GM23338 (cell line): ENCODE results near the gene STX4. TPM values are rescaled to one million over a fixed set of nuclear protein-coding genes. Genes with fewer than 3 reads are reported as not detected.

Source experiments
- polyA plus RNA-seq: library from polyadenylated mRNA; unstranded; fragments of >200 nt; fragmentation: Nextera tagmentation; extraction: Ambion mirVana; gene quantifications from 2 replicates; pipeline ENCODE4 v1.2.1, GENCODE V29; 2016
- total RNA-seq: library from RNA; depleted of rRNA; stranded (reverse); fragments of >200 nt; shearing (Covaris generic); gene quantifications from 2 replicates; pipeline ENCODE4 v1.2.3, GENCODE V29; 2014; rRNA removed

Gene STX4
- total and polyA plus RNA-seq, 2 experiments from 2014 or later, result 13.0 to 39.3 TPM

Other genes with a start within 250 kb of the STX4 start
- 18.5 and 20.3 TPM in 2 replicates for gene ZNF629, start 246.4 kb upstream of the STX4 start, total RNA-seq
- gene ZNF629, start 246.4 kb upstream of the STX4 start, polyA plus RNA-seq, result 3.9 and 4.1 TPM in 2 replicates
- gene BCL7C, start 139.5 kb upstream of the STX4 start, total RNA-seq, result 17.5 and 20.4 TPM in 2 replicates
- 21.8 and 22.1 TPM in 2 replicates for gene BCL7C, start 139.5 kb upstream of the STX4 start, polyA plus RNA-seq
- 0.52 and 0.54 TPM in 2 replicates for gene CTF1, start 136.9 kb upstream of the STX4 start, total RNA-seq
- gene CTF1, start 136.9 kb upstream of the STX4 start, polyA plus RNA-seq, result 0.24 and 0.43 TPM in 2 replicates
- gene FBXL19, start 110.0 kb upstream of the STX4 start, total RNA-seq, result 63.5 and 71.5 TPM in 2 replicates
- gene FBXL19, start 110.0 kb upstream of the STX4 start, polyA plus RNA-seq, result 12.5 and 16.4 TPM in 2 replicates
- gene ORAI3, start 84.5 kb upstream of the STX4 start, total RNA-seq, result 14.9 and 15.9 TPM in 2 replicates
- gene ORAI3, start 84.5 kb upstream of the STX4 start, polyA plus RNA-seq, result 6.9 and 9.8 TPM in 2 replicates
- 14.5 and 21.9 TPM in 2 replicates for gene SETD1A, start 75.8 kb upstream of the STX4 start, total RNA-seq
- 10.8 and 10.9 TPM in 2 replicates for gene SETD1A, start 75.8 kb upstream of the STX4 start, polyA plus RNA-seq
- 6.4 and 12.2 TPM in 2 replicates for gene HSD3B7, start 48.4 kb upstream of the STX4 start, total RNA-seq
- 4.3 TPM in 2 replicates for gene HSD3B7, start 48.4 kb upstream of the STX4 start, polyA plus RNA-seq
- gene STX1B, start 22.9 kb upstream of the STX4 start, total RNA-seq, result 7.2 and 9.5 TPM in 2 replicates
- 1.7 and 2.5 TPM in 2 replicates for gene STX1B, start 22.9 kb upstream of the STX4 start, polyA plus RNA-seq
- gene ZNF668, start 40.7 kb downstream of the STX4 start, total RNA-seq, result 13.1 and 20.6 TPM in 2 replicates
- 6.2 and 6.5 TPM in 2 replicates for gene ZNF668, start 40.7 kb downstream of the STX4 start, polyA plus RNA-seq
- 19.3 and 29.3 TPM in 2 replicates for gene ZNF646, start 40.9 kb downstream of the STX4 start, total RNA-seq
- 5.3 and 6.3 TPM in 2 replicates for gene ZNF646, start 40.9 kb downstream of the STX4 start, polyA plus RNA-seq
- gene PRSS53, start 55.4 kb downstream of the STX4 start, total RNA-seq, result 1.6 and 2.7 TPM in 2 replicates
- gene PRSS53, start 55.4 kb downstream of the STX4 start, polyA plus RNA-seq, result 0.16 and 0.36 TPM in 2 replicates
- 100 and 106 TPM in 2 replicates for gene VKORC1, start 61.2 kb downstream of the STX4 start, total RNA-seq
- 89.6 and 96.5 TPM in 2 replicates for gene VKORC1, start 61.2 kb downstream of the STX4 start, polyA plus RNA-seq
- gene BCKDK, start 74.8 kb downstream of the STX4 start, total RNA-seq, result 58.9 and 71.2 TPM in 2 replicates
- 35.9 and 36.1 TPM in 2 replicates for gene BCKDK, start 74.8 kb downstream of the STX4 start, polyA plus RNA-seq
- 84.8 and 85.4 TPM in 2 replicates for gene KAT8, start 84.1 kb downstream of the STX4 start, total RNA-seq
- 47.6 and 50.9 TPM in 2 replicates for gene KAT8, start 84.1 kb downstream of the STX4 start, polyA plus RNA-seq
- 75.9 and 77.0 TPM in 2 replicates for gene PRSS8, start 102.2 kb downstream of the STX4 start, total RNA-seq
- gene PRSS8, start 102.2 kb downstream of the STX4 start, polyA plus RNA-seq, result 59.2 and 65.3 TPM in 2 replicates
- gene PRSS36, start 116.5 kb downstream of the STX4 start, total RNA-seq, result 1.3 and 1.4 TPM in 2 replicates
- gene PRSS36, start 116.5 kb downstream of the STX4 start, polyA plus RNA-seq, result 0.91 and 1.4 TPM in 2 replicates
- 213 and 247 TPM in 2 replicates for gene FUS, start 146.6 kb downstream of the STX4 start, total RNA-seq
- 528 and 553 TPM in 2 replicates for gene FUS, start 146.6 kb downstream of the STX4 start, polyA plus RNA-seq
- 25.7 and 54.0 TPM in 2 replicates for gene PYCARD, start 169.2 kb downstream of the STX4 start, total RNA-seq
- gene PYCARD, start 169.2 kb downstream of the STX4 start, polyA plus RNA-seq, result 53.1 and 56.7 TPM in 2 replicates
- 1.1 and 1.3 TPM in 2 replicates for gene TRIM72, start 180.6 kb downstream of the STX4 start, total RNA-seq
- 0.54 and 0.81 TPM in 2 replicates for gene TRIM72, start 180.6 kb downstream of the STX4 start, polyA plus RNA-seq
- gene PYDC1, start 183.6 kb downstream of the STX4 start, total RNA-seq, result not detected in 2 replicates
- 1.8 and 3.0 TPM in 2 replicates for gene PYDC1, start 183.6 kb downstream of the STX4 start, polyA plus RNA-seq
- gene ITGAM, start 226.4 kb downstream of the STX4 start, total RNA-seq, result 0.14 TPM in 1 of 2 replicates, not detected in the other
- gene ITGAM, start 226.4 kb downstream of the STX4 start, polyA plus RNA-seq, result 0.03 and 0.52 TPM in 2 replicates